ENCODE data around the gene NUPR2. TPM values are rescaled to one million over a fixed set of nuclear protein-coding genes. Genes with fewer than 3 reads are reported as not detected.

The NUPR2 gene
- total RNA-seq, 1 experiment from 2014 or later, result not detected

- no peak for TF ChIP-seq HMGA2 (CRISPR knock-in tag; IDR thresholded peaks at IDR 0.05)
- TF ChIP-seq GABPB1 (CRISPR knock-in tag; IDR thresholded peaks at IDR 0.05), result peak; percentile 42; the same call in 1 of the 2 replicates
- H3K27ac Mint-ChIP-seq, result no peak overlapping the region
- no peaks in the 10 kb centered on the region for H3K4me1 Mint-ChIP-seq
- no peaks in the 10 kb centered on the region for H3K9me3 Mint-ChIP-seq
- CTCF ChIA-PET, result interaction anchor here (0.5 to 1.6 kb wide), 9 partner anchors 9 to 793 kb away, joined by 3 to 7 read pairs (median 4); partner anchors contain the start of genes CCT6A, PHKG1, PSPH and SUMF2
- H3K4me3 Mint-ChIP-seq, result no peak overlapping the region
- ATAC-seq, result peak; percentile 73
- peaks cover 36% of the 10 kb centered on the region for H3K36me3 Mint-ChIP-seq
- POLR2A ChIA-PET, result no interaction called here
- no peaks in the 10 kb centered on the region for H3K27me3 Mint-ChIP-seq (ENCODE audit: low read depth)
- DNase-seq (ENCODE audit: low spot score), result peak; percentile 26
These were observed 36.6 kb downstream of the NUPR2 start for GRCh38 chr7:56079450-56080185.

- Mint-ChIP-seq H3K27me3 (ENCODE audit: low read depth) (no peaks in the 10 kb centered on the region), H3K27ac (no peak overlapping the region), H3K9me3 (no peaks in the 10 kb centered on the region), H3K4me3 (no peak overlapping the region), H3K36me3 (peaks cover 36% of the 10 kb centered on the region), H3K4me1 (peaks cover 3% of the 10 kb centered on the region)
- ChIA-PET POLR2A (interaction anchor here (1.1 kb wide), 1 partner anchor 44 kb away, joined by 3 read pairs; no protein-coding TSS in a partner anchor), CTCF (interaction anchor here (1.0 kb wide), 1 partner anchor 13 kb away, joined by 5 read pairs; no protein-coding TSS in a partner anchor)
- TF ChIP-seq, protein P1, sequence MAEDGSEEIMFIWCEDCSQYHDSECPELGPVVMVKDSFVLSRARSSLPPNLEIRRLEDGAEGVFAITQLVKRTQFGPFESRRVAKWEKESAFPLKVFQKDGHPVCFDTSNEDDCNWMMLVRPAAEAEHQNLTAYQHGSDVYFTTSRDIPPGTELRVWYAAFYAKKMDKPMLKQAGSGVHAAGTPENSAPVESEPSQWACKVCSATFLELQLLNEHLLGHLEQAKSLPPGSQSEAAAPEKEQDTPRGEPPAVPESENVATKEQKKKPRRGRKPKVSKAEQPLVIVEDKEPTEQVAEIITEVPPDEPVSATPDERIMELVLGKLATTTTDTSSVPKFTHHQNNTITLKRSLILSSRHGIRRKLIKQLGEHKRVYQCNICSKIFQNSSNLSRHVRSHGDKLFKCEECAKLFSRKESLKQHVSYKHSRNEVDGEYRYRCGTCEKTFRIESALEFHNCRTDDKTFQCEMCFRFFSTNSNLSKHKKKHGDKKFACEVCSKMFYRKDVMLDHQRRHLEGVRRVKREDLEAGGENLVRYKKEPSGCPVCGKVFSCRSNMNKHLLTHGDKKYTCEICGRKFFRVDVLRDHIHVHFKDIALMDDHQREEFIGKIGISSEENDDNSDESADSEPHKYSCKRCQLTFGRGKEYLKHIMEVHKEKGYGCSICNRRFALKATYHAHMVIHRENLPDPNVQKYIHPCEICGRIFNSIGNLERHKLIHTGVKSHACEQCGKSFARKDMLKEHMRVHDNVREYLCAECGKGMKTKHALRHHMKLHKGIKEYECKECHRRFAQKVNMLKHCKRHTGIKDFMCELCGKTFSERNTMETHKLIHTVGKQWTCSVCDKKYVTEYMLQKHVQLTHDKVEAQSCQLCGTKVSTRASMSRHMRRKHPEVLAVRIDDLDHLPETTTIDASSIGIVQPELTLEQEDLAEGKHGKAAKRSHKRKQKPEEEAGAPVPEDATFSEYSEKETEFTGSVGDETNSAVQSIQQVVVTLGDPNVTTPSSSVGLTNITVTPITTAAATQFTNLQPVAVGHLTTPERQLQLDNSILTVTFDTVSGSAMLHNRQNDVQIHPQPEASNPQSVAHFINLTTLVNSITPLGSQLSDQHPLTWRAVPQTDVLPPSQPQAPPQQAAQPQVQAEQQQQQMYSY (CRISPR knock-in tag; IDR thresholded peaks at IDR 0.05), result no peak
- TF ChIP-seq ZNF263 (CRISPR knock-in tag; IDR thresholded peaks at IDR 0.05; ENCODE audit: low read depth), result no peak
- no peak for TF ChIP-seq ZNF317 (CRISPR knock-in tag; IDR thresholded peaks at IDR 0.05; ENCODE audit: borderline replicate concordance, low read depth)
- no peak for ATAC-seq
- no peak for DNase-seq (ENCODE audit: low spot score)
These were observed 38.0 kb downstream of the NUPR2 start for GRCh38 chr7:56078196-56078595.

- Mint-ChIP-seq H3K27ac (no peak overlapping the region), H3K9me3 (no peaks in the 10 kb centered on the region), H3K27me3 (ENCODE audit: low read depth) (no peaks in the 10 kb centered on the region), H3K4me3 (no peak overlapping the region), H3K36me3 (peaks cover 41% of the 10 kb centered on the region), H3K4me1 (peaks cover 3% of the 10 kb centered on the region)
- ATAC-seq (no peak), DNase-seq (ENCODE audit: low spot score) (no peak)
- CTCF ChIA-PET, result interaction anchor here (1.0 kb wide), 1 partner anchor 12 kb away, joined by 5 read pairs; no protein-coding TSS in a partner anchor
- no peak for TF ChIP-seq JAZF1 (CRISPR knock-in tag; IDR thresholded peaks at IDR 0.05)
- no peak for TF ChIP-seq RELA (CRISPR knock-in tag; IDR thresholded peaks at IDR 0.05; ENCODE audit: borderline replicate concordance)
- TF ChIP-seq IRF2 (CRISPR knock-in tag; IDR thresholded peaks at IDR 0.05; ENCODE audit: borderline replicate concordance, low read depth), result no peak
- TF ChIP-seq ZNF396 (CRISPR knock-in tag; IDR thresholded peaks at IDR 0.05; ENCODE audit: borderline replicate concordance), result no peak
- TF ChIP-seq, protein P2, sequence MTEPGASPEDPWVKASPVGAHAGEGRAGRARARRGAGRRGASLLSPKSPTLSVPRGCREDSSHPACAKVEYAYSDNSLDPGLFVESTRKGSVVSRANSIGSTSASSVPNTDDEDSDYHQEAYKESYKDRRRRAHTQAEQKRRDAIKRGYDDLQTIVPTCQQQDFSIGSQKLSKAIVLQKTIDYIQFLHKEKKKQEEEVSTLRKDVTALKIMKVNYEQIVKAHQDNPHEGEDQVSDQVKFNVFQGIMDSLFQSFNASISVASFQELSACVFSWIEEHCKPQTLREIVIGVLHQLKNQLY (CRISPR knock-in tag; IDR thresholded peaks at IDR 0.05), result no peak
- no peak for TF ChIP-seq SP1 (CRISPR knock-in tag; conservative IDR thresholded peaks at IDR 0.05)
- TF ChIP-seq OVOL2 (CRISPR knock-in tag; IDR thresholded peaks at IDR 0.05; ENCODE audit: borderline replicate concordance), result no peak
- TF ChIP-seq TP53 (CRISPR knock-in tag; IDR thresholded peaks at IDR 0.05), result no peak
- TF ChIP-seq ZNF121 (CRISPR knock-in tag; IDR thresholded peaks at IDR 0.05), result no peak
- TF ChIP-seq, protein P3, sequence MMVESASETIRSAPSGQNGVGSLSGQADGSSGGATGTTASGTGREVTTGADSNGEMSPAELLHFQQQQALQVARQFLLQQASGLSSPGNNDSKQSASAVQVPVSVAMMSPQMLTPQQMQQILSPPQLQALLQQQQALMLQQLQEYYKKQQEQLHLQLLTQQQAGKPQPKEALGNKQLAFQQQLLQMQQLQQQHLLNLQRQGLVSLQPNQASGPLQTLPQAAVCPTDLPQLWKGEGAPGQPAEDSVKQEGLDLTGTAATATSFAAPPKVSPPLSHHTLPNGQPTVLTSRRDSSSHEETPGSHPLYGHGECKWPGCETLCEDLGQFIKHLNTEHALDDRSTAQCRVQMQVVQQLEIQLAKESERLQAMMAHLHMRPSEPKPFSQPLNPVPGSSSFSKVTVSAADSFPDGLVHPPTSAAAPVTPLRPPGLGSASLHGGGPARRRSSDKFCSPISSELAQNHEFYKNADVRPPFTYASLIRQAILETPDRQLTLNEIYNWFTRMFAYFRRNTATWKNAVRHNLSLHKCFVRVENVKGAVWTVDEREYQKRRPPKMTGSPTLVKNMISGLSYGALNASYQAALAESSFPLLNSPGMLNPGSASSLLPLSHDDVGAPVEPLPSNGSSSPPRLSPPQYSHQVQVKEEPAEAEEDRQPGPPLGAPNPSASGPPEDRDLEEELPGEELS (CRISPR knock-in tag; IDR thresholded peaks at IDR 0.05), result no peak
- TF ChIP-seq KAT7 (CRISPR knock-in tag; IDR thresholded peaks at IDR 0.05; ENCODE audit: borderline replicate concordance), result no peak
- POLR2A ChIA-PET, result interaction anchor here (1.1 kb wide), 1 partner anchor 43 kb away, joined by 3 read pairs; no protein-coding TSS in a partner anchor
These were observed 38.5 kb downstream of the NUPR2 start for GRCh38 chr7:56077681-56078080.
